IMR-90 (cell line): ENCODE data around the gene F10. TPM values are rescaled to one million over a fixed set of nuclear protein-coding genes. Genes with fewer than 3 reads are reported as not detected.

Experiments used
- ATAC-seq: fragments of 200-7000 bp; cut with Tn5 transposase; 2 replicates; pipeline ENCODE4 v1.9.1; 2020; ENCODE audit warnings: low read depth, mild to moderate bottlenecking, moderate library complexity
- BruUV-seq: library from RNA; stranded (reverse); fragments of 400-500 nt; replicated peaks from 2 replicates; lab custom pipeline; 2021; lab: Mats Ljungman, UMichigan
- CTCF ChIA-PET: fragments of 300-600 bp; formaldehyde crosslinking; extraction: SDS; loops from one replicate; lab custom pipeline; 2021; ENCODE audit warnings: antibody characterized with exemption; lab: Yijun Ruan, JAX
- POLR2A ChIA-PET: fragments of 300-600 bp; sonication (Branson Sonifier 250); formaldehyde crosslinking; loops from one replicate; lab custom pipeline; 2022; ENCODE audit warnings: antibody characterized with exemption; ENCODE audit not compliant: unreplicated experiment; lab: Charles Lee
- DNase-seq: peaks from one replicate; pipeline ENCODE4 v3.0.0; 2013
- H2AFZ ChIP-seq: replicated peaks from 2 replicates; pipeline ENCODE3; 2013; ENCODE audit warnings: low read length, mild to moderate bottlenecking; ENCODE audit not compliant: poor library complexity
- H2AK5ac ChIP-seq: 2 replicates; pipeline ENCODE4 v1.6.1; 2013; ENCODE audit warnings: low read depth, low read length, inconsistent platforms
- H2AK9ac ChIP-seq: replicated peaks from 2 replicates; pipeline ENCODE3; 2013; ENCODE audit warnings: mild to moderate bottlenecking, low read depth, low read length, moderate library complexity; ENCODE audit not compliant: poor library complexity
- H2BK120ac ChIP-seq: 2 replicates; pipeline ENCODE4 v1.6.1; 2013; ENCODE audit warnings: low read depth, low read length, inconsistent platforms
- H2BK15ac ChIP-seq: 3 replicates; pipeline ENCODE4 v1.6.1; 2013; ENCODE audit warnings: low read depth, low read length, inconsistent platforms
- H2BK20ac ChIP-seq: 2 replicates; pipeline ENCODE4 v1.6.1; 2013; ENCODE audit warnings: low read depth, mild to moderate bottlenecking, inconsistent platforms, low read length, moderate library complexity
- H2BK5ac ChIP-seq: 2 replicates; pipeline ENCODE4 v1.6.1; 2013; ENCODE audit warnings: mild to moderate bottlenecking, low read depth, low read length, inconsistent platforms; ENCODE audit not compliant: poor library complexity, severe bottlenecking
- H3K14ac ChIP-seq: replicated peaks from 2 replicates; pipeline ENCODE4 v1.6.1; 2013; ENCODE audit warnings: low read depth, low read length, inconsistent platforms
- H3K18ac ChIP-seq: 2 replicates; pipeline ENCODE4 v1.6.1; 2013; ENCODE audit warnings: low read depth, low read length, control low read depth
- H3K23ac ChIP-seq: 2 replicates; pipeline ENCODE4 v1.6.1; 2013; ENCODE audit warnings: low read depth, low read length, inconsistent platforms
- H3K27ac ChIP-seq: 2 replicates; pipeline ENCODE4 v1.5.1; 2013; ENCODE audit warnings: mild to moderate bottlenecking, control low read depth, low read length; ENCODE audit not compliant: insufficient read depth
- H3K27me3 ChIP-seq: 2 replicates; pipeline ENCODE4 v1.6.1; 2013; ENCODE audit warnings: low read length; ENCODE audit not compliant: control insufficient read depth, insufficient read depth
- H3K36me3 ChIP-seq: 2 replicates; pipeline ENCODE4 v1.6.1; 2013; ENCODE audit warnings: low read length, mixed read lengths; ENCODE audit not compliant: control insufficient read depth, insufficient read depth
- H3K4ac ChIP-seq: 2 replicates; pipeline ENCODE4 v1.6.1; 2013; ENCODE audit warnings: low read depth, low read length, inconsistent platforms
- H3K4me1 ChIP-seq: 2 replicates; pipeline ENCODE4 v1.6.1; 2013; ENCODE audit warnings: low read length, mixed read lengths; ENCODE audit not compliant: control insufficient read depth, insufficient read depth
- H3K4me2 ChIP-seq: 2 replicates; pipeline ENCODE4 v1.6.1; 2013; ENCODE audit warnings: low read depth, mild to moderate bottlenecking, control low read depth, low read length, moderate library complexity
- H3K4me3 ChIP-seq: 2 replicates; pipeline ENCODE4 v1.5.1; 2013; ENCODE audit warnings: low read depth, mild to moderate bottlenecking, control low read depth, low read length, moderate library complexity; ENCODE audit not compliant: insufficient read depth
- H3K56ac ChIP-seq: 2 replicates; pipeline ENCODE4 v1.6.1; 2013; ENCODE audit warnings: low read length, inconsistent platforms; ENCODE audit not compliant: insufficient read depth; ENCODE audit errors: extremely low read depth
- H3K79me1 ChIP-seq, 2 experiments: 2 replicates each; pipeline ENCODE4 v1.6.1; 2013; ENCODE audit warnings: low read length in 2 of 2, inconsistent platforms in 1 of 2, low read depth in 1 of 2
- H3K9ac ChIP-seq: 2 replicates; pipeline ENCODE4 v1.6.1; 2013; ENCODE audit warnings: low read depth, low read length, control low read depth
- H3K9me1 ChIP-seq: 2 replicates; pipeline ENCODE4 v1.6.1; 2013; ENCODE audit warnings: low read length, inconsistent platforms; ENCODE audit not compliant: insufficient read depth
- H3K9me3 ChIP-seq: 2 replicates; pipeline ENCODE4 v1.6.1; 2013; ENCODE audit warnings: low read length; ENCODE audit not compliant: control insufficient read depth, insufficient read depth
- H4K20me1 ChIP-seq: 2 replicates; pipeline ENCODE4 v1.6.1; 2013; ENCODE audit warnings: low read length, inconsistent platforms; ENCODE audit not compliant: insufficient read depth
- H4K5ac ChIP-seq: 2 replicates; pipeline ENCODE4 v1.6.1; 2013; ENCODE audit warnings: mild to moderate bottlenecking, low read depth, low read length, control low read depth
- H4K8ac ChIP-seq, 2 experiments: 2 replicates each; pipeline ENCODE4 v1.6.1; 2013; ENCODE audit warnings: low read depth in 2 of 2, low read length in 2 of 2, control low read depth in 1 of 2, inconsistent platforms in 1 of 2
- H4K91ac ChIP-seq: 2 replicates; pipeline ENCODE4 v1.6.1; 2013; ENCODE audit warnings: low read depth, low read length, inconsistent platforms; ENCODE audit not compliant: insufficient read depth
- BHLHE40 ChIP-seq: fragments of 150-350 bp; IDR thresholded peaks from 2 replicates; pipeline ENCODE4 v1.6.1; 2016; ENCODE audit warnings: mild to moderate bottlenecking, low read depth, low read length
- CEBPB ChIP-seq: IDR thresholded peaks from 2 replicates; pipeline ENCODE4 v1.6.1; 2012; ENCODE audit warnings: low read depth, low read length, improper control_type of control experiment
- CHD1 ChIP-seq: IDR thresholded peaks from 2 replicates; pipeline ENCODE4 v1.6.1; 2012; ENCODE audit warnings: low read depth, low read length, improper control_type of control experiment
- CTCF ChIP-seq: conservative IDR thresholded peaks from 2 replicates; pipeline ENCODE4 v1.5.1; 2012; ENCODE audit warnings: mild to moderate bottlenecking, low read depth, low read length, improper control_type of control experiment
- ELK1 ChIP-seq: fragments of 150-350 bp; IDR thresholded peaks from 2 replicates; pipeline ENCODE4 v1.6.1; 2016; ENCODE audit warnings: low read depth, mild to moderate bottlenecking, low read length, moderate library complexity, borderline replicate concordance
- FOS ChIP-seq: fragments of 150-350 bp; IDR thresholded peaks from 2 replicates; pipeline ENCODE4 v1.6.1; 2016; ENCODE audit warnings: low read depth, low read length
- MAFK ChIP-seq: IDR thresholded peaks from 2 replicates; pipeline ENCODE4 v1.6.1; 2012; ENCODE audit warnings: low read depth, low read length, improper control_type of control experiment
- MAZ ChIP-seq: IDR thresholded peaks from 2 replicates; pipeline ENCODE4 v1.6.1; 2012; ENCODE audit warnings: low read depth, mild to moderate bottlenecking, low read length, improper control_type of control experiment, moderate library complexity, borderline replicate concordance
- NFE2L2 ChIP-seq: fragments of 150-350 bp; IDR thresholded peaks from 2 replicates; pipeline ENCODE4 v1.6.1; 2016; ENCODE audit warnings: low read depth, mild to moderate bottlenecking, low read length
- POLR2A ChIP-seq: IDR thresholded peaks from 2 replicates; pipeline ENCODE4 v1.6.1; 2012; ENCODE audit warnings: mild to moderate bottlenecking, low read depth, low read length
- RAD21 ChIP-seq: IDR thresholded peaks from 2 replicates; pipeline ENCODE4 v1.6.1; 2012; ENCODE audit warnings: low read length, improper control_type of control experiment
- RCOR1 ChIP-seq: IDR thresholded peaks from 2 replicates; pipeline ENCODE4 v1.6.1; 2012; ENCODE audit warnings: mild to moderate bottlenecking, low read length, improper control_type of control experiment; ENCODE audit not compliant: insufficient replicate concordance
- RFX5 ChIP-seq: IDR thresholded peaks from 2 replicates; pipeline ENCODE4 v1.8.0; 2012; ENCODE audit warnings: low read depth, mild to moderate bottlenecking, low read length, moderate library complexity
- SMC3 ChIP-seq: fragments of 150-350 bp; IDR thresholded peaks from 2 replicates; pipeline ENCODE4 v1.6.1; 2016; ENCODE audit warnings: low read depth, mild to moderate bottlenecking, antibody characterized with exemption, low read length, moderate library complexity
- USF2 ChIP-seq: fragments of 150-350 bp; IDR thresholded peaks from 2 replicates; pipeline ENCODE4 v1.6.1; 2017; ENCODE audit warnings: mild to moderate bottlenecking, antibody characterized with exemption, low read length, low read depth
- WGBS, 2 experiments: methylation state at CpG; one replicate each; pipeline versions ENCODE4 v1.1.5 to v1.1.7; 2013; ENCODE audit warnings: missing lambda C conversion rate in 2 of 2; ENCODE audit not compliant: insufficient read length in 1 of 2; ENCODE audit errors: extremely low coverage in 2 of 2; 5-methylcytosine and 5-hydroxymethylcytosine counted together
- dilution Hi-C: fragments of 300-500 bp; cut with HindIII; formaldehyde crosslinking; loops from one replicate; pipeline ENCODE4 v1.14.3; 2018; ENCODE audit warnings: low sequenced_read_pairs; ENCODE audit not compliant: unreplicated experiment
- in situ Hi-C: fragments of 300-500 bp; cut with MboI; formaldehyde crosslinking; loops from 3 replicates; pipeline ENCODE4 v1.14.3; 2019; ENCODE audit warnings: low sequenced_read_pairs, inconsistent platforms, mixed read lengths
- intact Hi-C: fragments of 100-400 bp; cut with micrococcal nuclease; formaldehyde crosslinking; loops from 2 replicates; pipeline ENCODE4 v1.10.0; 2022
- polyA plus RNA-seq, 3 experiments: library from polyadenylated mRNA; depleted of rRNA; stranded (reverse); fragments of >200 nt; gene quantifications; 2 replicates each; pipeline ENCODE4 v1.2.3, GENCODE V29; 2012; ENCODE audit warnings: low replicate concordance in 1 of 3
- total RNA-seq: library from RNA; depleted of rRNA; stranded (reverse); fragments of >200 nt; gene quantifications from 2 replicates; pipeline ENCODE4 v1.2.3, GENCODE V29; 2012

F10 gene
- total and polyA plus RNA-seq, 2 of the 4 experiments (the other 2 are of a cell fraction) = 9.1 to 19.5 TPM

- BruUV-seq = no TSS peak
- Histone ChIP-seq H4K5ac (0 out of 2 replicates have a peak overlapping the region, but pooled peaks have one; percentile 15), H3K4me2 (no peak overlapping the region), H3K4me3 (no peak overlapping the region), H4K20me1 (no peaks in the 10 kb centered on the region), H3K56ac (no peak overlapping the region; the same call in 1 of the 2 replicates), H2BK20ac (no peak overlapping the region), H4K8ac (peak overlapping the region in 1 of 2 experiments; percentile 0; a peak in 1 of 4 replicates), H3K9ac (no peak overlapping the region), H2BK15ac (no peak overlapping the region), H3K9me3 (peaks cover 5% of the 10 kb centered on the region; the same call in 1 of the 2 replicates), H2BK120ac (peak overlapping the region; percentile 31), H2BK5ac (peak overlapping the region; percentile 14), H3K14ac (no peak overlapping the region), H3K4ac (peak overlapping the region; percentile 13), H2AK5ac (peak overlapping the region; percentile 25), H3K9me1 (peaks cover 21% of the 10 kb centered on the region), H3K36me3 (peaks cover 53% of the 10 kb centered on the region), H2AK9ac (no peak overlapping the region), H4K91ac (no peak overlapping the region), H2AFZ (no peak overlapping the region), H3K4me1 (peaks cover 32% of the 10 kb centered on the region), H3K18ac (no peak overlapping the region), H3K27me3 (no peaks in the 10 kb centered on the region), H3K79me1 (peaks cover 36 to 72% of the 10 kb centered on the region in 2 experiments), H3K27ac (no peak overlapping the region), H3K23ac (no peak overlapping the region)
- in situ Hi-C loops = no loop called here
- no peak for DNase-seq
- CTCF ChIA-PET = interaction anchor here (1.2 kb wide), 1 partner anchor 20 kb away, joined by 3 read pairs; no protein-coding TSS in a partner anchor
- dilution Hi-C loops = no loop called here
- no peak for ATAC-seq
- WGBS, 2 experiments = 93% methylated on average over 10 of the region's 14 CpGs; no CpG with 5 or more reads in 1 of the 2 experiments
- intact Hi-C loops = no loop called here
- POLR2A ChIA-PET = no interaction called here
- TF ChIP-seq RAD21 = no peak
- no peak for TF ChIP-seq CHD1
- TF ChIP-seq CEBPB = no peak
- no peak for TF ChIP-seq FOS
- TF ChIP-seq RCOR1 = no peak
- TF ChIP-seq CTCF = no peak
- no peak for TF ChIP-seq NFE2L2
- TF ChIP-seq RFX5 = no peak
- no peak for TF ChIP-seq ELK1
- no peak for TF ChIP-seq POLR2A
- no peak for TF ChIP-seq MAFK
- no peak for TF ChIP-seq BHLHE40
- TF ChIP-seq SMC3 = no peak
- TF ChIP-seq MAZ = no peak
- TF ChIP-seq USF2 = no peak
Observed at GRCh38 chr13:113183450-113184129, 61.0 kb downstream of the F10 start.
